GM21515 (cell line): ENCODE data around the gene CACNA1E.

Experiments used
- ATAC-seq: cut with Tn5 transposase; IDR thresholded peaks from one replicate; pipeline ENCODE4 v1.9.1; 2021; ENCODE audit not compliant: unreplicated experiment

The CACNA1E gene

DNA sequence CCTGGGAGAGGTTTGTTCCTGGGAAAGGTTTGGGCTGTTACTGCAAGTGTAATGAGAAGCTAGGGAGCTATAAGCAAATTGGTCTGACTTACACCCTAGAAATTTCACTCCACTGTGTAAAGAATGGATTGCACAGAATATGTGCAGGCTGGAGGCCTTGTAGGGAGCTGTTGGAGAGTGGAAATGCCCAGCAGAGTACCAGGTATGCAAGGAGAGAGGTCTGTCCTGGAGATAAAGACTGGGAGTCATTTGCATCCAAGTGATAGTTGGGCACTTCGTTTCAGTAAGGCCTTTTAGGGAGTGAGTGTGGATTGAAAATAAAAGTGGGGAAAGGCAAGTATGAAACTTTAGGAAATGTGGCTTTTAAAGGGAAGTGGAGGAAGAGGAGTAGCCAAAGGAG, 75.8 kb downstream of the CACNA1E start:
- no peak for ATAC-seq

DNA sequence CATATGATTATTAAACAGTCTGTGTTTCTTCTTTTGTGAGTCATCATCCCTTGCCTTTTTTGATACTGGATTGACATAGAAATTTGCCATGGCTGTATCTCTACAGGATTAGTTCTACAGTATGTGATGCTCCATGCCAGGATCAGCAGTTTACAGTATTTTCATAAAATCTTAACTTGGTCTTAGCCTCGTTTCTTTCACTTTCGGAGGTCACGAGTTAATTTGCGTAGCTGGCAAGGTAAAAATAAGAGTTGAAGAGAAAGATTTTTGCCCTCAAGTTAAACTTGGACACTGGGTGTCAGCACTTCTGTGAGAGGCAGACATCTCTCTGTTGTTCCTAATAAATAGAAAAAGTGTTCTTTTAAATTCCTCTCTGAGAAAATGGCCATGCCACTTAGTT, 79.1 kb downstream of the CACNA1E start:
- no peak for ATAC-seq

DNA sequence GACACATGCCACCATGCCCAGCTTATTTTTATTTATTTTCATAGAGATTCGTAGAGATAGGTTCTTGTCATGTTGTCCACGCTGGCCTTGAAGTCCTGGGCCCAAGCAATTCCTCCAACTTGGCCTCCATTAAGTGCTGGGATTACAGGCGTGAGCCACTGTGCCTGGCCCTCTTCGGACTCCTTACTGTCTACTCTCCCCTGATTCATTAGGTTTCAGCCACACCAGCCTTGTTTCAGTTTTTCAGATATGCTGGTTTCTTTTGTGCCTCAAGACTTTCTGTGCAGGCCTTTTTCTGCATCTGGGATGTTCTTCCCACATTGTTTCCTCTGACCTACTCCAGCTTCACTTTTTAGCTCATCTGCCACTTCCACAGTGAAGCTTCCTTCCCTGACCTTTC, 85.4 kb downstream of the CACNA1E start:
- ATAC-seq, result no peak

DNA sequence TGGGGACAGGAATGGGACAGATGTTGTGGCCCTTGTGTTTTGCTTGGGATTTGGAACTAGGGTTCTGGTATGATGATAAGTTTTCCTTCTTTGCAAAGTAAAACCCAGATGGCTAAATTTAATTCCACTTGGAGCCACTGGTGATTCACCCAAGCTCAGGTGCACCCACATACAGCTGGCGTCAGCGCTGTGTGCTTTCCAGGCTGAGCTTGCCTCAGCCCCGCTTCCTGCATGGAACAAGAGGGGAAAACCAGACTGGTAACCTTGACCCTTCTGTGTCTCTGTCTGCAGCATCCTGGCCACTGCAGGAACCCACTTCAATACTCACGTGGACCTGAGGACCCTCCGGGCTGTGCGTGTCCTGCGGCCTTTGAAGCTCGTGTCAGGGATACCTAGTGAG, 94.2 kb downstream of the CACNA1E start:
- ATAC-seq, result no peak

DNA sequence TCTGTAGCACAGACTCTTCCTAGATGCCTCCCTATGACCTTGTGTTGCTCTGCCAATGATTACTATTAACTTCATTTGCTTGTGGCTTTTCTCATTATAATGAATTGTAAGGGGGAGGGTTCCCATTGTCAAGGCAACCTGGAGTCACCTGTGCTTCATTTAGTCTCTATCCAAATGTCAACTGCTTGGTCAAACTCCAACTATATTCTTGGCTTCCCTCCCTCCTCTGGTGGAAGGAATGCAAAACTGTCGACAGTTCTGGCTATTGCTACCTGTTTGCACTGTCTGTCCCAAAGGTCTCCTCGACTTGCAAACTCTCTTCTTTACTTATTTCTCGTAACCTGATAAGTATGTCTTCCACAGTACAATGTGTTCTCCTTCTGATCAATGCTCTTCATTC, 100.3 kb downstream of the CACNA1E start:
- ATAC-seq, result no peak

DNA sequence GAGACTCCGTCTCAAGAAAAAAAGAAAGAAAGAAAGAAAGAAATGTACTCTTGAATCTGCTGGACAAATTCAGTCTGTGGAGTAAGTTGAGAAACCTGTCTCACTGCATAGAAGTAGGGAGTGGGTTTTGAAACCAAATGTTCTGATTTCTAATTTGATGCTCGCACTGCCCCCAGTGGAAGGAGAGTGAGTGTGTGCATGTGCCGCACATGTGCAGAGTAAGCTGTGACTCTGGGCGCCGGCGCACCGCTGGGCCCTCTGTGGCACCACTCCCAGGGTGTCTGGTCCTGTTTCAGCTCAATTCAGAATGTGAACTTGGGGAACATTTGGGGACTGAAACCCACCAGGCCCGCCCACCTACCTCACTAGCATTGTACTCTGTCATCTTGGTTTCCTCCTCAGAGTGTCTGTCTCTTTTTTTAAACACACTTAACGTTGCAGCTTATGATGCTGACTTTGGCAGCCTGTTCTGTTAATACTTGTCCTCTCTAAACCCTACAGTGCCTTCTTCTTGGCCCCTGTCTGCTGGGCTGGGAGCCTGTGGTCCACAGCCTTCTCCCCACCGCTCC, 104.6 kb downstream of the CACNA1E start:
- ATAC-seq, result no peak

DNA sequence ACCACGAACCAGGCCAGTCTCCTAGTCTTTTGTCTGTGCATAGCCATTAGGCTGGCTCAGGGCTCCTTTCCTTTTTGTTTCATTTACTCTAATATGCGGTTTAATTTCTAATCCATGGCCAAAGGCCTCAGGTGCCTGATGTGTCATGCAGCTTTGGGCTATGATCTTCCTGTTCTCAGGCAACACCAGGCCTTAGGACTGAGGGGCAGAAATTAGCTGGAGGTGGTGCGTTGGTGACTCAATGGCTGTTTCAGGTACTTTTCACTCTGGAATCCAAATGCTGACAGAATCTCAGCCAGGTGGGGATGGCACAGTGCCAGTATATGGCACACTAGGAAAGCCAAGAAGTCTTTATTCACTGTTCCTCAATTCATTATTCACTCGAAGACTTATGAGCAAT, 105.3 kb downstream of the CACNA1E start:
- no peak for ATAC-seq

DNA sequence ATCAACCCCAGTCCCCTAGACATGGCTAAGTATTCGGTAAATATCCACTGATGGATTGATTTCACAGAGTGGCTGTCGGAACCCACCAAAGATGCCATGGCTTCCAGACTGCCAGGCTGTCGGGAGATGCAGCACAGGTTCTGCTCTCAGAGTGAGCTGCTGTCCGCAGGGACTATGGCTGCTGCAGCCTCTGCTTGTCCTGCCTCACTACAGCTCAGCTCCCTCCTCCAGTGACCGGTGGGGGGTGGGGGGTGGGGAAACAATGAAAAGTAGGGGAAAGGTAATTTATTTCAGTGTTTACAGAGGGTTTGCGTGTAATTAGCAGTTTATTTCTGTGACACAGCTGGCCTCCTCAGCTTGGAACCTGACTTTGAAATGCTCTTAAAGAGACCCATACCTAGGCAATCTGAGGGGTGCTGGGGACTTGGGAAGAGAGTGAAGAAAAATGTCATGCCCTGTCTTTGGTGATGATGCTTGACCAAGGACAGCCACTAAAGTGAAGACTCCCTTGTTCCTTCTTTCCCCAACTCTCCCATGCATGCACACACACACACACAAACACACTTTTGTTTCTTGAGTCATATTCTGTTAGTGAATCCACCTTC, 109.0 kb downstream of the CACNA1E start:
- ATAC-seq, result no peak

DNA sequence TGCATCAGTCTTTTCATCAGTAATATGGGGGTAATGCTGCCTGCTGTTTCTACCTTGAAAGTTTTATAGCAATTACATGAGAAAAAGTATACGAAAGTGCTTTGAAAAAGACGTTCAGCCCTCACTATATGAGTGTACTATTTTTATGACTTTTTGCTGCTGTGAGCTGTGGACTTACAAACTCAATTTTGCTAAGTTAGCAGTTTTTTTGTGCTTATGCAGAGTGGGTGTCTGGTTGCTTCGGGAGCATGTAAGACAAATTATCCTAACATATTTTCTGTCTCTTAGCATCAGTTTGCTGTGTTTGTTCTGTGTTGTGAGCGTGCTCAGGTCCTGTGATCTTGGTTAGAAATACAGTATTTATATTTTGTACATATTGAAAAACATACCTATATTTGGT, 109.7 kb downstream of the CACNA1E start:
- ATAC-seq, result no peak

DNA sequence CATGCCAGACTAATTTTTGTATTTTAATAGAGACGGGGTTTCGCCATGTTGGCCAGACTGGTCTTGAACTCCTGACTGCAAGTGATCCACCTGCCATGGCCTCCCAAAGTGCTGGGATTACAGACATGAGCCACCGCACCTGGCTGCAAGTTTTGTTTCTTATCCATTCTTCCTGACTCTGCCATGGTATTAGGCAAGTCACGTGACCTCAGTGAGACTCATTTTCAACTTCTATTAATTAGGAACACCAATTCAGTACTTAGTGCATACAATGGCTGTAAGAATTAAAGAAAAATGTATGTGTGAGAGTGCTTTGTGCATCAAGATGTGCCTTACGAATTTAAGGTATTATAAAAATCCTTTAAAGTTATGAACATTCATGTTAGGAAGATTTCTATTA, 111.2 kb downstream of the CACNA1E start:
- no peak for ATAC-seq

DNA sequence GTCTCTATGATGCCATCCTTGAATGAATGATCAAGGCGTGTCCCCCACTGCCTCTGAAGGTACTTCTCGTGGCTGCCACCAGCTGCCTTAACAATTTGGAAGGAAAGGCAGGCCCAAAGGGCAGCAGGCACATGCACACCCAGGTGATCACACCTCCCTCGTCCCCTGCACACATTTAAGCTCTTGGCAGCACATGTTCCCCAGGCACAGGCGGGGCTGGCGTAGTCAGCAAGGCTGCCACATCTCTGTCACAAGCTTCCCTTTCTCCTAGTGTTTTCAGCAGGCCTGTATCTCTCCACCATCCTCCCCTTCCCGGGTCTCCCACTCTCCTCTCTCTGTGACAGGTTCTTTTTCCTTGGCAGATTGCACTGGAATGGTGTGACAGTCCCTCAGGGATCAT, 111.9 kb downstream of the CACNA1E start:
- ATAC-seq, result no peak

DNA sequence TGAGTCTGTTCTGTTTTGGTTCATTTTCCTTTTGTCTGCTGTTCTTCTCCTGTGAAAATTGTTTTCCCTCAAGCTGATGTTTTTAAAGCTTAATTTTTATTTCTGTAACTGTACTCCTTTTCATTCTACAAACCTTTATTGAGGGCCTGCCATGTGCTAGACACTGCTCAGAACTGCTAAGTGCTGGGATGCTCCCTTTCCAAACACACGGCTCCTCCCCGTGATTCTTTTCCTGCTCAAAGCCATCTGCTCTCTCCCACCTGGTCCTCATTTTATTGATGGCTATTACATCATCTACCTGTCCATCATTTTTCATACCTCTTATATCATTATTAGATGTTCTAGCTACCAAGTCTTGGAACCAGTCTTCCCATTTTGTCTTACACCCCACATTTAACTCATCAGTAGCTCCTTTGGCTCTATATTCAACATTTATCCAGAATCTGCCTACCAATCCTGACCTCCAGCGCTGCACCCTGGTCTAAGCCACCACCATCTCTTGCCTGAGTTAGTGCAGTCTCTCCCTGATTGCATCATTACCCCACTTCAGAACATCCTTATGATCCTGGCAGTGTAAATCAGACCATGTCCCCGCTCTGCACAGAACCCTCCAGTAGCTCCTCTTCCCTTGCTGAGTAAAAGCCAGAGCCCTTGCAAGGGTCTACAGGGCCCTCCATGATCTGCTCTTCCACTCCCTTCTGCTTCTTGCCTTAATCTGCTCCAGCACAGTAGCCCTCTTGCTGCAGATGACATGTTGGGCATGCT, 118.1 kb downstream of the CACNA1E start:
- no peak for ATAC-seq

DNA sequence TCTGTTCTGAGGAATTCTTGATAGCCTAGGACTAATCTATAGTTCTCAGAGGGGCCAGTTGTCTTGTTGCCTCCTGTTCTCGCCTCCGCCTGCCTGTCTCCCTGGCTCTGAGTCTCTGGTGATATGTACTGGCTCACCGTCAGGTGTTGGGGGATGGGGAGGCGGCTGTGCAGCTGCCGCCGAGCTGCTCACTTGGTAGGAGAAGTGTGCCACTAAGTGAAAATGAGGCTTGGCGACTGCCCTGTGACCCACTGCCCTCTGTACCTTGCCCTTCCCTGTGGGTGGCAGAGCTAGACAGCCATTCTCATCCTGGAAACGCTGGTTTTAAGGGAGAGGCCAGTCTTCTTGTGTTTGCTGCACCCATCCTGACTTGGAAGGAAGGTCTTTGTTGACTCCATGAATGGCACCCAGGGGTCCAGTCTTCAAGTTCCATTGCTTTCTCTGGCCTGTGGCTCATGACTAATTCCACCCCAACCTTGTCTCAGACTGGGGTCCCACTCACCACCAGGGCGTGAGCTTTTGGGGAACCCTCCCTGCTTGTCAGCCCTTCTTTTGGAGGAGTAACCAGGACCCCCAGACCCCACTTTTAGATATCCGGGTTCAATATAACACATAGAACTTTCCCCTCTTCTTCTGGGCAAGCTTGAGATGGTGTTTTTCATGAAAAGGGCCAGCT, 120.6 kb downstream of the CACNA1E start:
- ATAC-seq, result no peak

DNA sequence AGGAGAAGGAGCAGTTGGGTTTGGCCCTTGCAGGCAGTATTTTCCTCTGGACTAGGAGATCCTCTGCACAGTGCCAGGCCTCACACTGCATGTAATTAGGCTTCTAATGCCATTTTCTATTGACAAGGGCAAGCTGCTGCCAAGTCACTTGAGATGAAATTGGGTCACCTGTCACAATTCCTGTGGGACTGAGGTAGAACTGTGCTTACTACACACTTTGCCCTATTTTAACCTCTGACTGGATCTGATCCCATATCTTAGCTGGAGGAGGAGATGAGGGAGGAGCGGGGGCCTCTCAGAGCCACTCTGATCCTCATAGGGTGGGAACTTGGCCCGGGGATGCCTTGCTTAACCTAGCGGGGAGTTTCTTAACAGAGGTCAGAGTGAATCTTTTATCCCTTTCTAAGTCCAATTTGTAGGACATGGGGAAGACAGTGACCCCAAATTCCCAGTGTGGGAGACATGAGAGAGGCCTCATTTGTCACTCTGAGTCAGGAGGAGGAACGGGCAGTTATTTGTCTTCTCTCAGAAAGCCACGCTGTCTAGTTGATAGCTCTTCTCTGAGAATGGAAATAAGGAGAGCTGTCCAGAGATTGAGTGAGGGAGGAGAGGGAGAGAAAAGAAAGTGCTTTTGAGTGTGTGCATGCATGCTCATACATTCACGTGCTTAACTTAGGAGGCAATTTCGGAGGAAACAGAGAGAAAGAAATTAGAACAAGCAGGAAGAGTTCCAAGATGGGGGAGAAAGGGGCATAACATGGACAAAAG, 121.3 kb downstream of the CACNA1E start:
- no peak for ATAC-seq

DNA sequence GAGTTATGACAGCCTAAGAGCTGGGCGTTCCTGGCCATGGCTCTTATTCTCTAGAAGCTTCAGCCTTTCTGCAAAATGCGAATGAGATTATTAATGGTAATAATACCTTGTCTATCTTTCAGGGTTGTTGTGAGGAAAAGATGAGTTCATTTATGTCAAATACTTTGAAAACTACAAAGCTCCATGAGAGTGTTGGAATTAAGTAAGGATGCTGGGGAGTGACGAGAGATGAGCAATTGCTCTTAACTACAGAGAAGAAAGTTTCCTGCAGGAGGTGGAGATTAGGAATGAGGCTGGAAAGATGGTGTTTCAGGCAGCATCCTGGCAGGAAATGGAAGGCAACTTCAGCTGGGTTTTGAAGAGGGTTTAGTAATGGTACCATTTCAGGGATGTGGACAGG, 124.2 kb downstream of the CACNA1E start:
- no peak for ATAC-seq

DNA sequence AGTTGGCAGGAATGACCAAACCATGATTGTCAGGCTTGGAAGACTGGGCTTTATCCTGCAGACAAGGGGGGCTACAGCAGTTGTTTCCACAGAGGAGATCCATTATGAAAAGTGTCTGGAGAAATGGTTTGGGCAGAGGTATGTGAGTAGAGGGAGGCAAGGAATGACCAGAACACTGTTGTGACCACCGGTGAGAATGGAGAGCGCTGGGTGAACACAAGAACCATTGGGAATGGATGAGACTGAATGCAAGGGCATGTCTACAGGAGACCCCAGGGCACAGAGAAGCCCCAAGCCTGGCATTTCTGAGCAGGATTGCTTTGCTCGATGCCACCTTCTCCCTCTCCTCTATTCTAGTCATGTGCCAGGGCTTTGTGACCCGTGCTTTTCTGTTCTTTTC, 125.1 kb downstream of the CACNA1E start:
- no peak for ATAC-seq

DNA sequence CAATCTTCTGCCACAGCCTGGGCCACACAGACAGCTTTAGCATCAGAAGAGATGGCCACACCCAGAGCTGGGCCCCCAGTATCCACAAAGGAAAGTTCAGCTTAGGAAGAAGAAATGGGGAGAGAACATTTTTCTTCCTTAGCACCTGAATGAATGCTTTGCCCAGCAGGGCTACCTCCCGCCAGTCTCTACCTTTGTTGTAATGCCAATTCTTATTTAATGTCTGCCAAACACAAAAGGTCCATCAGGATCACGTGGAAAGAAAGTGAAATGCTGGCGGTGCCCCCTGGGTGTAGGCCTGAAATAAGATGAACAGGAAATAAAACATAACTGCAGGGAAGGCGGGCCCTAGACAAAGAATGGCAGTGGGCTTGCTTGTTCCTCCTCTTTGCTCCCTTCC, 125.6 kb downstream of the CACNA1E start:
- no peak for ATAC-seq

DNA sequence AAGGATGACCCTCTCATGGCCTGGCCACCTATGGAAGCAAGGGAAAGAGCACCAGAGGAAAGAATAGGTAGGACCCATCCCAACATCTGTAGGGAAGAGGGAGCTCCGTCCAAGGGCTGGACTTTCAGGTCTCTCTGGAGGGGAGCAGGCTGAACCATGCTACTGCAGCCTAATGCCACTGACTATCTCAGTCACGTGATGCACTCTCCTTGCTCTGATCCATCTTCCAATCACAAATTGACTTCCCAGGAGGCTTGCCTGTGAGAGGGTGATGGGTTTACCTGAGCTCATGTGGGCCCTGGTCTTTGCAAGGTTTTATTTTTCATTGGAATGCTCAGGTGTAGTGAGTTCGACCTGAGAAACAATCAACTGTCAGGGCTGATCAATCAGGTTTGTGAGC, 128.8 kb downstream of the CACNA1E start:
- ATAC-seq, result no peak

DNA sequence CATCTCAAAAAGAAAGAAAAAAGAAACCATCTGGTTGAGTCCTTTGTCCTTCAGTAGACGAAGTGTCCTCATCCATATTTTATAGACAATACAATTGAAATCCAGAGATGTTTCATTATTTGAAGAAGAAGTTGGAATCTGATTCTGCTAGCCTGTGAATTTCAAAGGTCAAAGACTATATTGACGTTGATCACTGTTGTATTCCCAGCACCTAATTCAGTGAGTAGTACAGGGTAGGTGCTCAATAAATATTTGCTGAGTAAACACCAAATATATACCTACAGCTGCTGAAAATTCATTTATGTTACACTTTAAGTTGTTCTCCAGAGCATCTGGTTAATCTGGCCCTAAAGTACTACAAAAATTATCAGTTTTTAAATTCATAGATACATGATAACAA, 135.2 kb downstream of the CACNA1E start:
- ATAC-seq, result no peak

DNA sequence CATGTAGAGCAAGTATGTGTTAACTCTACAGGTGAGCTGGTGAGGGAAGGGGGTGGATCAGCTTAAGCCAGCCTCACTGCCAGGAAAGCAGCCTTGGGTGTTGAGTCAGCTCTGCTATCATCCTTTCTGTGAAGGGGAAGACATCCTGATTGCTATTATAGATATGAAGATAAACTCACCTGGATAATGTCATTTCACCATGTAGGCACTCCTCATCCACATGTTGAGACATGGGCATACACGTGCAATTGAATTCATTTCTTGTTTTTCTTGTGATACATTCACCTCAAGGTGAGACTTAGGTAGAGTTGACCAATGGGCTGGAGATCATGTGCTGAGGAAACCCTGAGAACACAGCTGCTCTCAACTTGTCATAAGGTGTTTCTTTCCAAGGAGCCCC, 136.9 kb downstream of the CACNA1E start:
- ATAC-seq, result no peak

DNA sequence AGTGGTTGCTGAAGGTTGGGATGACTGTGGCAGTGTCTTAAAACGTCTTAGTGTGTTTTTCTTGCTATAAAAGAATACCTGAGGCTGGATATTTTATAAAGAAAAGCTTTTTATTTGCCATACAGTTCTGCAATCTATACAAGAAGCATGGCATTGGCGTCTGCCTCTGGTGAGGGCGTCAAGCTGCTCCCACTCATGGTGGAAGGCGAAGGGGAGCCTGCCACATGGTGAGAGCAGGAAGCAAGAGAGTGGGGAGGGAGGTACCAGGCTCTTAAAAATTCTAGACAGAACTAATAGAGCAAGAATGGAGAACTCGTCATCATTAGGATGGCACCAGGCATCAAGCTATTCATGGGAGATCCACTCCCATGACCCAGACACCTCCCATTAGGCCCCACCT, 140.5 kb downstream of the CACNA1E start:
- ATAC-seq, result no peak
